Sigmoid colon (tissue), 3 donors: Measurements from ENCODE around the gene TCF7L2.

ENCODE experiments used
- POLR2A ChIP-seq, 2 donors: fragments of 450-650 bp; IDR thresholded peaks; one replicate each; pipeline ENCODE4 v1.6.1; 2016; ENCODE audit warnings: antibody characterized with exemption in 2 of 2, mild to moderate bottlenecking in 2 of 2, moderate library complexity in 2 of 2
- TF ChIP-seq, protein P1 (sequence below), 4 experiments: fragments of 450-650 bp in 3 of 4; fragments of 200-600 bp in 1 of 4; IDR thresholded peaks; one replicate each; pipeline ENCODE4 v1.5.1; 2016 to 2019; ENCODE audit warnings: antibody characterized with exemption in 4 of 4, mild to moderate bottlenecking in 3 of 4, moderate library complexity in 2 of 4

GRCh38 chr10:112914288-112914952, 35.6 kb upstream of the TCF7L2 start:
- no peak for TF ChIP-seq POLR2A (IDR thresholded peaks at IDR 0.05)
- TF ChIP-seq, protein P1, sequence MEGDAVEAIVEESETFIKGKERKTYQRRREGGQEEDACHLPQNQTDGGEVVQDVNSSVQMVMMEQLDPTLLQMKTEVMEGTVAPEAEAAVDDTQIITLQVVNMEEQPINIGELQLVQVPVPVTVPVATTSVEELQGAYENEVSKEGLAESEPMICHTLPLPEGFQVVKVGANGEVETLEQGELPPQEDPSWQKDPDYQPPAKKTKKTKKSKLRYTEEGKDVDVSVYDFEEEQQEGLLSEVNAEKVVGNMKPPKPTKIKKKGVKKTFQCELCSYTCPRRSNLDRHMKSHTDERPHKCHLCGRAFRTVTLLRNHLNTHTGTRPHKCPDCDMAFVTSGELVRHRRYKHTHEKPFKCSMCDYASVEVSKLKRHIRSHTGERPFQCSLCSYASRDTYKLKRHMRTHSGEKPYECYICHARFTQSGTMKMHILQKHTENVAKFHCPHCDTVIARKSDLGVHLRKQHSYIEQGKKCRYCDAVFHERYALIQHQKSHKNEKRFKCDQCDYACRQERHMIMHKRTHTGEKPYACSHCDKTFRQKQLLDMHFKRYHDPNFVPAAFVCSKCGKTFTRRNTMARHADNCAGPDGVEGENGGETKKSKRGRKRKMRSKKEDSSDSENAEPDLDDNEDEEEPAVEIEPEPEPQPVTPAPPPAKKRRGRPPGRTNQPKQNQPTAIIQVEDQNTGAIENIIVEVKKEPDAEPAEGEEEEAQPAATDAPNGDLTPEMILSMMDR (IDR thresholded peaks at IDR 0.05): no peak
